Heart left ventricle (tissue), 13 donors: ENCODE results near the gene FAM163B.
"Not testable (repeated sequence)": the region's sequence is repeated elsewhere in the genome, so short reads cannot be mapped to it uniquely, and the experiment has no call there.

Source experiments
- CTCF ChIP-seq, 12 donors: fragments of 200-600 bp; sonication (generic) in 4 of 12; IDR thresholded peaks; one replicate each; pipeline versions ENCODE4 v1.5.0 to v1.8.0; 2018 to 2022; ENCODE audit warnings: antibody characterized with exemption in 12 of 12, mild to moderate bottlenecking in 5 of 12
- POLR2A ChIP-seq, 2 donors: fragments of 450-650 bp; IDR thresholded peaks; one replicate each; pipeline ENCODE4 v1.6.1; 2017; ENCODE audit warnings: antibody characterized with exemption in 2 of 2, mild to moderate bottlenecking in 2 of 2, moderate library complexity in 2 of 2
- donor health status: ischemic (EF 13 %, LVEDD 7.1; RV severe dilation, severe dysfunction).
- donor health status: DM: no; HTN: yes; CAD: no.
- donor health status: DM: no; HTN: no; CAD: no.
- donor health status: ischemic (EF 25% LVEDD 6.9; RV normal size, moderate dysfunction).
- donor health status: ischemic (EF 25% LVEDD 5.7; RV mildly dilated, moderate dysfunction).
- donor health status: ischemic (EF 35%, LVEDD 5.7; RV mildly dilated, moderate dysfunction).
- donor health status: nonischemic (EF 11% LVEDD 7.7; RV severe dilation, severe dysfunction).
- donor health status: DM: yes; HTN: yes; CAD: no.
- donor health status: PGD.
- donor health status: ischemic (EF 29% LVEDD 5.4; RV normal size, mild dysfunction).
- donor health status: nonischemic (EF 23%, LVEDD 6.1; RV moderate dilation, normal function).

- not testable (repeated sequence) for TF ChIP-seq CTCF, POLR2A (IDR thresholded peaks at IDR 0.05)
Measured at GRCh38 chr9:133626008-133626407, 16.8 kb upstream of the FAM163B start.
